ENCODE data around the gene LOC101059915.

Gene LOC101059915

GRCh38 chrX:71617742-71618141 lies 49.6 kb upstream of the LOC101059915 start (continued):
- TF ChIP-seq, protein P1, sequence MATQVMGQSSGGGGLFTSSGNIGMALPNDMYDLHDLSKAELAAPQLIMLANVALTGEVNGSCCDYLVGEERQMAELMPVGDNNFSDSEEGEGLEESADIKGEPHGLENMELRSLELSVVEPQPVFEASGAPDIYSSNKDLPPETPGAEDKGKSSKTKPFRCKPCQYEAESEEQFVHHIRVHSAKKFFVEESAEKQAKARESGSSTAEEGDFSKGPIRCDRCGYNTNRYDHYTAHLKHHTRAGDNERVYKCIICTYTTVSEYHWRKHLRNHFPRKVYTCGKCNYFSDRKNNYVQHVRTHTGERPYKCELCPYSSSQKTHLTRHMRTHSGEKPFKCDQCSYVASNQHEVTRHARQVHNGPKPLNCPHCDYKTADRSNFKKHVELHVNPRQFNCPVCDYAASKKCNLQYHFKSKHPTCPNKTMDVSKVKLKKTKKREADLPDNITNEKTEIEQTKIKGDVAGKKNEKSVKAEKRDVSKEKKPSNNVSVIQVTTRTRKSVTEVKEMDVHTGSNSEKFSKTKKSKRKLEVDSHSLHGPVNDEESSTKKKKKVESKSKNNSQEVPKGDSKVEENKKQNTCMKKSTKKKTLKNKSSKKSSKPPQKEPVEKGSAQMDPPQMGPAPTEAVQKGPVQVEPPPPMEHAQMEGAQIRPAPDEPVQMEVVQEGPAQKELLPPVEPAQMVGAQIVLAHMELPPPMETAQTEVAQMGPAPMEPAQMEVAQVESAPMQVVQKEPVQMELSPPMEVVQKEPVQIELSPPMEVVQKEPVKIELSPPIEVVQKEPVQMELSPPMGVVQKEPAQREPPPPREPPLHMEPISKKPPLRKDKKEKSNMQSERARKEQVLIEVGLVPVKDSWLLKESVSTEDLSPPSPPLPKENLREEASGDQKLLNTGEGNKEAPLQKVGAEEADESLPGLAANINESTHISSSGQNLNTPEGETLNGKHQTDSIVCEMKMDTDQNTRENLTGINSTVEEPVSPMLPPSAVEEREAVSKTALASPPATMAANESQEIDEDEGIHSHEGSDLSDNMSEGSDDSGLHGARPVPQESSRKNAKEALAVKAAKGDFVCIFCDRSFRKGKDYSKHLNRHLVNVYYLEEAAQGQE (IDR thresholded peaks at IDR 0.05): no peak
- TF ChIP-seq EGR1 (IDR thresholded peaks at IDR 0.05; ENCODE audit: low read depth in 2 of 2) (no peak), JUND (IDR thresholded peaks at IDR 0.05) (no peak)

DNA sequence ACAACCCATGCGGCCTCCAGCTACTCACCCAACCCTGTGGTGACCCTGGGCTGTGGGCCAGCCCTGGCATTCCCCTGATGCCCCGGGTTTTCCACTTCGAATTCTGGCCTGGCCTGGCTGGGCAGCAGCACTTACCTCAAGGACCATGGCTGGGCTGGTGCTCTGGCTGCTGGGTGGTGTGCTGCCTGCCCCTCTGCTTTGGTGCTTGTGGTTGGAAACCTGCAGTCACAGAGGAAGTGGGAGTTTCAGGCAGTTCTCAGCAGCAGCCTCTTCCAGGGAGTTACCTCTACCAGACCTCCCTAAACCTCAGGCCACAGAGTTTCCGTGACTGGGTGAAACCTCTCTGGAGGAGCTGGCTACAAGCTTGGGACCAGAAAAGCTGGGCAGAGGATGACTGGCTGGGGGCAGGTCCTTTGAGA lies 49.0 kb upstream of the LOC101059915 start, which contains the start of gene CXCR3:
TSS of gene CXCR3 (minus strand) at position 209 of the 419 bp plus-strand sequence. CDS start at position 147, 62 bp downstream.
- Histone ChIP-seq H3K4me3 (ENCODE audit: low read depth in 1 of 3, low read length in 3 of 3) (no peak within 1 kb of the TSS), H3K27ac (ENCODE audit: low read depth in 1 of 2, low read length in 2 of 2) (no peak within 1 kb of the TSS), H3K4me1 (ENCODE audit: control insufficient read depth in 4 of 4, insufficient read depth in 4 of 4, low read length in 3 of 4) (peaks cover 0 to 10% (median 1%) of the 10 kb centered on the region in 4 donors), H3K9me3 (ENCODE audit: control insufficient read depth in 4 of 4, low read length in 3 of 4) (peaks cover 0 to 3% (median 0%) of the 10 kb centered on the region in 4 donors), H3K9ac (ENCODE audit: low read depth in 1 of 2, low read length in 2 of 2) (no peak within 1 kb of the TSS), H3K27me3 (ENCODE audit: control insufficient read depth in 4 of 4, insufficient read depth in 4 of 4, low read length in 3 of 4) (no peaks in the 10 kb centered on the region), H3K36me3 (ENCODE audit: control insufficient read depth in 4 of 4, insufficient read depth in 3 of 4, low read depth in 1 of 4, low read length in 3 of 4) (peaks cover 0 to 8% (median 2%) of the 10 kb centered on the region in 4 donors)
- TF ChIP-seq HNF4G (IDR thresholded peaks at IDR 0.05) (no peak), MAX (IDR thresholded peaks at IDR 0.05) (no peak), JUND (IDR thresholded peaks at IDR 0.05) (no peak), YY1 (IDR thresholded peaks at IDR 0.05) (no peak), EGR1 (IDR thresholded peaks at IDR 0.05; ENCODE audit: low read depth in 2 of 2) (no peak), TAF1 (conservative IDR thresholded peaks at IDR 0.05) (no peak), SP1 (IDR thresholded peaks at IDR 0.05) (no peak), ZBTB33 (IDR thresholded peaks at IDR 0.05) (no peak), HNF4A (conservative IDR thresholded peaks at IDR 0.05) (no peak), CTCF (IDR thresholded peaks at IDR 0.05; ENCODE audit: low read depth, low read length, missing input control) (no peak), RAD21 (IDR thresholded peaks at IDR 0.05) (no peak), GABPA (IDR thresholded peaks at IDR 0.05 in 1 of 2, conservative IDR thresholded peaks at IDR 0.05 in 1 of 2) (no peak), FOXA1 (IDR thresholded peaks at IDR 0.05) (no peak), RXRA (IDR thresholded peaks at IDR 0.05) (no peak), ATF3 (IDR thresholded peaks at IDR 0.05) (no peak), NR2F2 (IDR thresholded peaks at IDR 0.05) (no peak), FOXA2 (IDR thresholded peaks at IDR 0.05) (no peak)
- TF ChIP-seq, protein P1 (IDR thresholded peaks at IDR 0.05): no peak
- 36% methylated on average over 4 of the region's 4 CpGs for WGBS
- no peak for DNase-seq (ENCODE audit: low spot score)

All from liver (tissue), 8 donors.